ENCODE measurements around the gene NT5C2.
"Not testable (repeated sequence)": the region's sequence is repeated elsewhere in the genome, so short reads cannot be mapped to it uniquely, and the experiment has no call there.

NT5C2 gene

GRCh38 chr10:103232131-103232673, 39.1 kb upstream of the NT5C2 start:
- no peak for TF ChIP-seq CTCF (IDR thresholded peaks at IDR 0.05; ENCODE audit: control extremely low read depth, extremely low read depth, low read depth, missing control alignments)
- POLR2A ChIA-PET, result interaction anchor here (0.6 kb wide), 1 partner anchor 42 kb away, joined by 6 read pairs; no protein-coding TSS in a partner anchor
- CTCF ChIA-PET, result interaction anchor here (1.0 to 3.9 kb wide), 3 partner anchors 9 to 127 kb away, joined by 3 to 22 read pairs (median 3); no protein-coding TSS in a partner anchor
- no peak for DNase-seq (ENCODE audit: extremely low spot score)

GRCh38 chr10:103231047-103231551, 38.0 kb upstream of the NT5C2 start:
- POLR2A ChIA-PET, result interaction anchor here (0.6 to 0.7 kb wide), 2 partner anchors 38 to 81 kb away, joined by 5 to 6 read pairs; no protein-coding TSS in a partner anchor
- DNase-seq (ENCODE audit: extremely low spot score), result no peak
- TF ChIP-seq CTCF (IDR thresholded peaks at IDR 0.05; ENCODE audit: control extremely low read depth, extremely low read depth, low read depth, missing control alignments), result no peak
- CTCF ChIA-PET, result interaction anchor here (1.0 to 3.9 kb wide), 2 partner anchors 10 to 13 kb away, joined by 4 to 22 read pairs; no protein-coding TSS in a partner anchor

GRCh38 chr10:103227416-103227815, 34.3 kb upstream of the NT5C2 start:
- no peak for TF ChIP-seq CTCF (IDR thresholded peaks at IDR 0.05; ENCODE audit: control extremely low read depth, extremely low read depth, low read depth, missing control alignments)
- CTCF ChIA-PET, result interaction anchor here (1.1 to 2.0 kb wide), 5 partner anchors 9 to 273 kb away, joined by 3 to 13 read pairs (median 5); no protein-coding TSS in a partner anchor
- no peak for DNase-seq (ENCODE audit: extremely low spot score)
- POLR2A ChIA-PET, result no interaction called here

GRCh38 chr10:103225939-103226338, 32.9 kb upstream of the NT5C2 start:
- ChIA-PET CTCF (interaction anchor here (0.7 kb wide), 1 partner anchor 309 kb away, joined by 3 read pairs; no protein-coding TSS in a partner anchor), POLR2A (no interaction called here)
- no peak for TF ChIP-seq CTCF (IDR thresholded peaks at IDR 0.05; ENCODE audit: control extremely low read depth, extremely low read depth, low read depth, missing control alignments)
- DNase-seq (ENCODE audit: extremely low spot score), result no peak

GRCh38 chr10:103224721-103225120, 31.6 kb upstream of the NT5C2 start:
- DNase-seq (ENCODE audit: extremely low spot score); CTCF ChIA-PET; POLR2A ChIA-PET: not testable (repeated sequence)

- ChIA-PET POLR2A (no interaction called here), CTCF (interaction anchor here (1.3 to 1.6 kb wide), 2 partner anchors 10 to 16 kb away, joined by 4 to 5 read pairs; no protein-coding TSS in a partner anchor)
- no peak for DNase-seq (ENCODE audit: extremely low spot score)
- TF ChIP-seq CTCF (IDR thresholded peaks at IDR 0.05; ENCODE audit: control extremely low read depth, extremely low read depth, low read depth, missing control alignments), result no peak
These were observed 31.1 kb upstream of the NT5C2 start for GRCh38 chr10:103224133-103224532.

- DNase-seq (ENCODE audit: extremely low spot score); POLR2A ChIA-PET: not testable (repeated sequence)
- CTCF ChIA-PET, result interaction anchor here (1.6 kb wide), 1 partner anchor 28 kb away, joined by 6 read pairs; no protein-coding TSS in a partner anchor
These were observed 23.3 kb upstream of the NT5C2 start for GRCh38 chr10:103216362-103216761.

All from GM10248 (cell line).